Left cardiac atrium (tissue), 4 donors: ENCODE measurements around the gene SHROOM2. TPM values are rescaled to one million over a fixed set of nuclear protein-coding genes. Genes with fewer than 3 reads are reported as not detected.
A peak's percentile ranks its signal among the peaks of the same experiment; 100 is the strongest.
"Not testable (repeated sequence)": the region's sequence is repeated elsewhere in the genome, so short reads cannot be mapped to it uniquely, and the experiment has no call there.

ENCODE experiments used
- ATAC-seq, 2 donors: fragments of 200-7000 bp; cut with Tn5 transposase; one replicate each; pipeline ENCODE4 v1.9.1; 2020; ENCODE audit warnings: mild to moderate bottlenecking in 2 of 2, moderate library complexity in 2 of 2
- DNase-seq: peaks from one replicate; pipeline ENCODE4 v3.0.0-alpha.2; 2020
- intact Hi-C, 2 donors: fragments of 100-400 bp; cut with DNase I; formaldehyde crosslinking; loops; one replicate each; pipeline versions ENCODE4 v1.14.1 to v1.15.1; 2022 to 2023
- total RNA-seq, 2 donors: library from RNA; stranded (reverse); fragmentation: NEBNext Ultra II Directional; extraction: Animal tissue kit (Norgen Biotek cat#: 25700); gene quantifications; one replicate each; pipeline ENCODE4 v1.2.1, GENCODE V29; 2021
- donor health status: DM: no; HTN: yes; CAD: no.
- donor health status: DM: no; HTN: yes; CAD: no; lungs with severe emphysema.
- donor health status: DM: yes; HTN: yes; CAD: no.
- donor health status: Dilated cardiomyopathy.

The SHROOM2 gene
- total RNA-seq, 2 donors from 2014 or later = 1.1 to 2.7 TPM

- no peak for DNase-seq
Observed at GRCh38 chrX:9772943-9773342, 13.3 kb upstream of the SHROOM2 start.

DNA sequence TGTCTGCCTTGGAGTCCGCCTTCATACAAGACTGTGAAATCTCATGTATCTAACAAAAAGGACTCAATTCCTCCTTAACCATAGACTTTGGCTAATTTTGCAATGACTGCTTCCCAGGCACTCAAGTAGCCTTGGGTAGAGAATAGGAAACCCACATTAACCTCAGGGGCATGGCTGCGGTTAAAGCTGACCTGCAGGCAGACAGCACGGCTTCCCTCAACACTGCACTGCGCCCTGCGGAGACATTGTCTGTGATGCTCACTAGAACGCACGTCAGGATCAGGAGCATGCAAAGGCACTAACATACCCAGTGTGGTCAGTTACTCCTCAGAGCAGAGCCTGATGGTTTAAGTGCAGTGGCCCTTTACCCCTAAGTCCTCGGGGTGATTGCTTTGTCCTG is 10.3 kb upstream of the SHROOM2 start:
- ATAC-seq (no peak), DNase-seq (no peak)
- intact Hi-C loops = no loop called here

More at GRCh38 chrX:9772943-9773342, 13.3 kb upstream of the SHROOM2 start:
- intact Hi-C loops = no loop called here
- ATAC-seq = no peak

GRCh38 chrX:9781941-9782340 is 4.3 kb upstream of the SHROOM2 start:
- intact Hi-C loops = no loop called here
- ATAC-seq = no peak
- no peak for DNase-seq

DNA sequence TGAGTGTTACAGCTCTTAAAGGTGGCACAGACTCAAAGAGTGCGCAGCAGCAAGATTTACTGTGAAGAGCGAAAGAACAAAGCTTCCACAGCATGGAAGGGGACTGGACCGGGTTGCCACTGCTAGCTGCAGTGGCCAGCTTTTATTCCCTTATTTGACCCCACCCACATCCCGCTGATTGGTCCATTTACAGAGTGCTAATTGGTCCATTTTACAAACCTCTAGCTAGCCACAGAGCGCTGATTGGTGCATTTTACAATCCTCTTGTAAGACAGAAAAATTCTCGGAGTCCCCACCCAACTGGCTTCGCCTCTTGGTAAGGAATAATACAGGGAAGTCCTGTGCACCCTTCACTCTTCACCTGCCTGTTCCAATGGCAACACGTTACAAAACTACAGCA is 1.9 kb upstream of the SHROOM2 start:
- intact Hi-C loops = no loop called here

DNA sequence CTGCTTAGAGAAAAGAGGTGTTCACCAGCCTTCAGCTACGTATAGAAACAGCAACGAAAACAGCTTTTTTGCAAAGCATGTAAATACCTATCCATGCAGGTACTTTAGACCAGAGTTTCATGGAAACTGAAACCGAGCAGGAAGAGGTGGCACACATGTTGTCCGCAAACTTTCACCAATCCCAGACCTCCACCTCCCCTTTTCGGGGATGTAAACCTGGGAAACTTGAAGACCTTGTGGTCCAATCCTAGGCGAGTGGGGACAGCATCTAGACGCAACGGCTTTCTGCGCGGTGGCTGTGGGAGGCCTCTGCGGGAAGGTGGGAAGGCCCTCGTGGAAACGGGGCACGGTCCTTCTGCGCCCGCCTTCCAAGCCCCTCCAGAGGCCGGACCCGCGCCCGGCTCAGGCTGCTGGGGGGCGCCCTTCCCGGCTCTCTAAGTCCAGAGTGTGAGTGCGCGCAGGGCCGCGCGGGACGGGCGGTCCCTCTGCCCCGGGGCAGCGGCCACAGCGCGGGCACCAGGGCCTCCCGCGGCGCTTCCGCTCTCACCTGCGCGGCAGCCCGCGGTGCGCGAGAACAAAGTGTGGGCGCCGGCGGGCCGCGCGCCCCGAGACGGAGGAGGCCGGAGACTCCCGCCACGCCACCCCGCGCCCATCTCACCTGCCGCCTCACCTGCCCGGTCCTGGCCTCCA is 830 bp upstream of the SHROOM2 start:
- intact Hi-C loops = no loop called here
- ATAC-seq (peak in 1 of 2 donors; percentile 23), DNase-seq (no peak)

More for the DNA sequence above, 1.9 kb upstream of the SHROOM2 start:
- DNase-seq (no peak), ATAC-seq (no peak)

DNA sequence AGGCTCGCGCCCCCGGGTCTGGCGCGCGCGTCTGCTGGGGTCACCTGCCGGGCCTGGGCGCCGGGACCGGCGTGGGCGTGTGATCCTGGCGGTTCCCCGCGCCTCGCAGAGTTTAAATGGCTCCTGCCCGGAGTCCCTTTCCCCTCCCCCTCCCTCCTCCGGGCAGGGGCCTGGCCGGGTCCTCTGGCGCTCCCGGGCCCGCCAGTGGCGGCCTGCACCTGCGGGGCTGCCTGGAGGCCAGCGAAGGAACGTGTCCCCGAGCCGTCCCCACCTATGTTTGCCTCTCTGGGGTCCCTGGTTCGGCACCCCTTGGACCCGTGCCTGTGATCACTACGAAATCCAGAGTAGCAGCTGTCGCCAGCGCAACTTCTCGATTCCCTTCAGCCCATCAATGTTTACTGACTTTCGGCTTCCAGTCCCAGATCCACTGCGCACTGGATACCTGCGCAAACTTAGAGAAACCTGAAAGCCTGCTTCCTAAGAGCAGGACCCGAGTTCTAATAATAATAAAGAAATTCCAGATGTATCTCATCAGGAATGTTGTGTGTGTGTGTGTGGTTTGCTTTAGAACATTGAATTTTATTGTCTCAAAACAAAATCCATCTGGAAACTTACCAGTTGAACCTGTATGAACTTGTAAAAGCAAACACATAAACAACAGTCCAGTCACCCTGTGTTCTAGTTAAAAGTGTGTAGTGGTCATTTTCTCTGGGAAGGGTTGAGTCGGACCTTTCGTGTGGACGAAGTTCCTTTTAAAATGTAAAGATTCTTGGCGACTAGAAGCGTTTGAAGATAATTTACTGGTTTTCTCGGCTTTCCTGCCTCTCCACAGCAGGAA is 788 bp downstream of the SHROOM2 start:
- DNase-seq (no peak), ATAC-seq (peak; percentile 29 to 41)
- intact Hi-C loops = no loop called here

DNA sequence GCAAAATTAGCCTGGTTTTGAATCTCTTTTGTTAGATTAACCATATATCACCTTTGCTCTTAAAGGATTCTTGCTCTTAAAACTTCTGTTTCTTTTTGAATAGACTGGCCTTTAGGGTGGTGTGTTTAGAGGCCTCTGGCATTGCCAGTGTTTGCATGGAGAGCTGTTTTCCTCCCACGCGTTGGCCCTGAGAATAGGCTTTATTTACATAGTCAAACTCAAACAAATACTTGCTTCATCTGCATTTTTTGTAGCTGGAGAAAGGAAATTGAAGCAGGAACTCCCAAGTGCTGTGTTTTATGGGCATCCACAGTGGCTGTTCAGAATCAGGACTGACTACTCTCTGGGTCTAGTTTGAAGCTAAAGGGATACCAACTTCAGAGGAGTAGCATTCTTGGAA is 2.7 kb downstream of the SHROOM2 start:
- intact Hi-C loops = no loop called here
- ATAC-seq (no peak), DNase-seq (no peak)

GRCh38 chrX:9789555-9789954 is 3.3 kb downstream of the SHROOM2 start:
- DNase-seq = no peak
- ATAC-seq = no peak
- intact Hi-C loops = no loop called here

- DNase-seq (no peak), ATAC-seq (peak in 1 of 2 donors; percentile 77)
- intact Hi-C loops = no loop called here
Observed at GRCh38 chrX:9790866-9791265, 4.6 kb downstream of the SHROOM2 start.

GRCh38 chrX:9794495-9794894 is 8.3 kb downstream of the SHROOM2 start:
- ATAC-seq (no peak), DNase-seq (no peak)
- intact Hi-C loops = no loop called here

- DNase-seq (no peak), ATAC-seq (no peak)
- intact Hi-C loops = no loop called here
Observed at GRCh38 chrX:9797384-9798360, 11.4 kb downstream of the SHROOM2 start.

- ATAC-seq (no peak), DNase-seq (no peak)
- intact Hi-C loops = no loop called here
Observed at GRCh38 chrX:9802737-9803136, 16.5 kb downstream of the SHROOM2 start.

GRCh38 chrX:9804444-9804843 is 18.2 kb downstream of the SHROOM2 start:
- intact Hi-C loops = no loop called here
- no peak for DNase-seq

GRCh38 chrX:9805956-9806355 is 19.7 kb downstream of the SHROOM2 start:
- ATAC-seq = no peak
- no peak for DNase-seq
- intact Hi-C loops = no loop called here

More at GRCh38 chrX:9804444-9804843, 18.2 kb downstream of the SHROOM2 start:
- ATAC-seq = no peak

- DNase-seq (no peak), ATAC-seq (no peak)
- intact Hi-C loops = no loop called here
Observed at GRCh38 chrX:9807355-9808182, 21.3 kb downstream of the SHROOM2 start.

GRCh38 chrX:9809876-9810275 is 23.6 kb downstream of the SHROOM2 start:
- DNase-seq, intact Hi-C loops, ATAC-seq: not testable (repeated sequence)

DNA sequence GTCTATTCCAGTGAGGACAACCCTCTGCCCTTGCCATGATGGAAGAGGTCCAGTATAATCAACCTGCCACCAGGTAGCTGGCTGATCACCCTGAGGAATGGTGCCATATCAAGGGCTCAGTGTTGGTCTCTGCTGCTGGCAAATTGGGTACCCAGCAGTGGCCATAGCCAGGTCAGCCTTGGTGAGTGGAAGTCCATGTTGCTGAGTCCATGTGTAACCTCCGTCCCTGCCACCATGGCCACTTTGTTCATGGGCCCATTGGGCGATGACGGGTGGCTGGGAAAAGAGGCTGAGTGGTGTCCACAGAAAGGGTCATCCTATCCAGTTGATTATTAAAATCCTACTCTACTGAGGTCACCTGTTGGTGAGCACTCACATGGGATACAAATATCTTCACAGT is 24.9 kb downstream of the SHROOM2 start:
- intact Hi-C loops, DNase-seq, ATAC-seq: not testable (repeated sequence)

GRCh38 chrX:9816084-9816700 is 30.0 kb downstream of the SHROOM2 start:
- no peak for ATAC-seq
- no peak for DNase-seq
- intact Hi-C loops = no loop called here
